Cardiac atrium fibroblast (primary cell): ENCODE results near the gene INPP5J. TPM values are rescaled to one million over a fixed set of nuclear protein-coding genes. Genes with fewer than 3 reads are reported as not detected.

Source experiments
- total RNA-seq: library from RNA; depleted of rRNA; stranded (reverse); fragments of >200 nt; gene quantifications from 2 replicates; pipeline ENCODE4 v1.2.3, GENCODE V29; 2015

The INPP5J gene, protein sequence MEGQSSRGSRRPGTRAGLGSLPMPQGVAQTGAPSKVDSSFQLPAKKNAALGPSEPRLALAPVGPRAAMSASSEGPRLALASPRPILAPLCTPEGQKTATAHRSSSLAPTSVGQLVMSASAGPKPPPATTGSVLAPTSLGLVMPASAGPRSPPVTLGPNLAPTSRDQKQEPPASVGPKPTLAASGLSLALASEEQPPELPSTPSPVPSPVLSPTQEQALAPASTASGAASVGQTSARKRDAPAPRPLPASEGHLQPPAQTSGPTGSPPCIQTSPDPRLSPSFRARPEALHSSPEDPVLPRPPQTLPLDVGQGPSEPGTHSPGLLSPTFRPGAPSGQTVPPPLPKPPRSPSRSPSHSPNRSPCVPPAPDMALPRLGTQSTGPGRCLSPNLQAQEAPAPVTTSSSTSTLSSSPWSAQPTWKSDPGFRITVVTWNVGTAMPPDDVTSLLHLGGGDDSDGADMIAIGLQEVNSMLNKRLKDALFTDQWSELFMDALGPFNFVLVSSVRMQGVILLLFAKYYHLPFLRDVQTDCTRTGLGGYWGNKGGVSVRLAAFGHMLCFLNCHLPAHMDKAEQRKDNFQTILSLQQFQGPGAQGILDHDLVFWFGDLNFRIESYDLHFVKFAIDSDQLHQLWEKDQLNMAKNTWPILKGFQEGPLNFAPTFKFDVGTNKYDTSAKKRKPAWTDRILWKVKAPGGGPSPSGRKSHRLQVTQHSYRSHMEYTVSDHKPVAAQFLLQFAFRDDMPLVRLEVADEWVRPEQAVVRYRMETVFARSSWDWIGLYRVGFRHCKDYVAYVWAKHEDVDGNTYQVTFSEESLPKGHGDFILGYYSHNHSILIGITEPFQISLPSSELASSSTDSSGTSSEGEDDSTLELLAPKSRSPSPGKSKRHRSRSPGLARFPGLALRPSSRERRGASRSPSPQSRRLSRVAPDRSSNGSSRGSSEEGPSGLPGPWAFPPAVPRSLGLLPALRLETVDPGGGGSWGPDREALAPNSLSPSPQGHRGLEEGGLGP
- total RNA-seq, result 0.16 TPM in 1 of 2 replicates, not detected in the other

GRCh38 chr22:31122532-31123291 is at the start of gene INPP5J:
INPP5J (plus strand) TSS chr22:31122966; CDS start chr22:31123015, 49 bp downstream.

GRCh38 chr22:31080848-31081649 is 41.7 kb upstream of the INPP5J start, which contains the start of gene SMTN:
SMTN (plus strand) TSS chr22:31081318; CDS start chr22:31083259, 1,941 bp downstream.

GRCh38 chr22:31107178-31107893 is 15.4 kb upstream of the INPP5J start, which contains the start of gene SELENOM:
SELENOM (minus strand) TSS chr22:31107568; CDS start chr22:31107505, 63 bp downstream.

DNA sequence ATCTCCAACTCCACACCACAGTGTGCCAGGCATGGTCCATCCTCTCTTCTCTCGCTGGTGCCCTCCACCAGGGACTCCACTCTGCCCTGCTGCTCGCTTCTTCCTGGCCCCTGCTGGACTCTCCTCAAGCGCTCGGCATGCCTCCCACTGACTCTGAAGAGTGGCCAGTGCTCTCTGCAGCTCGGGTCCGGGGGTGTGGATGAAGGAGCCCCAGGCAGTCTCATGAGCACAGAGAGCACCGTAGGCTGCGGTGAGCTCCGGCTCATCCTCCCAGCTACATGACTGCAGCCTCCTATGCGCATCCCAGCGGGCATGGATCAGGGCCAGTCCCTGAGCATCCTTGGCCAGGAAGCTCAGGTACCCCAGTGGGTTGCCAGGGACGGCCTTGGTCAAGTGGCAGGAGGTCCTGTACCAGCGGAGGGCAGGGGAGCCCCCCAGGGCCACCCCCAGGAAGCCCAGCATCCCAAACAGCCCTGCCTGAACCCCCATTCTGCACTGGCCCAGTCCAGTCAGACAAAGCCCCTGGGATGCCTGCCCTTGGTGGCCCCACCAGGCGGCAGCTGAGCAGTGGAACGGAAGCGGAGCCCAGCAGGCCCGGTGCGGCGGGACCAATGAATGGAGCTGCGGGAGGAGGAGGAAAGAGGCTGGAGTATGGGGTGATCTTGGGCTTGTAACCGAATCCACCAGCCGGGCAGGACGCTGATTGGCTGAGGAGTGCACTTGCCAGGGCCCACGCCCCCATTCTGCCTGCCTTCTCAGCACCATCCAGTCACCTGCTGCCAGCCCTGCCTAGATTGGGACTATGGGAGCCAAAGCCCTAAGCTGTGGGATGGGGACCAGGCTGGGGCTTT is 17.3 kb downstream of the INPP5J start, which contains the start of gene PLA2G3:
Gene PLA2G3 (minus strand): TSS at position 643 of the 851 bp plus-strand sequence. CDS start 154 bp downstream, at position 489.

Other genes starting within 250 kb of the INPP5J start
- 11.4 and 13.4 TPM in 2 replicates for gene MORC2, start 154.2 kb upstream of the INPP5J start, total RNA-seq
- gene TUG1, start 153.7 kb upstream of the INPP5J start, total RNA-seq, result 35.4 and 47.0 TPM in 2 replicates
- gene SMTN, start 41.6 kb upstream of the INPP5J start, total RNA-seq, result 50.5 and 76.5 TPM in 2 replicates
- gene SELENOM, start 15.4 kb upstream of the INPP5J start, total RNA-seq, result 320 and 390 TPM in 2 replicates
- not detected in 2 replicates for gene PLA2G3, start 17.5 kb downstream of the INPP5J start, total RNA-seq
- gene RNF185, start 37.2 kb downstream of the INPP5J start, total RNA-seq, result 23.6 and 38.4 TPM in 2 replicates
- gene LIMK2, start 89.3 kb downstream of the INPP5J start, total RNA-seq, result 5.5 and 17.5 TPM in 2 replicates
- gene PIK3IP1, start 169.5 kb downstream of the INPP5J start, total RNA-seq, result 12.1 and 14.7 TPM in 2 replicates
- gene PATZ1, start 223.4 kb downstream of the INPP5J start, total RNA-seq, result 11.9 and 13.1 TPM in 2 replicates